ENCODE results near the gene SETD7.

Gene SETD7

DNA sequence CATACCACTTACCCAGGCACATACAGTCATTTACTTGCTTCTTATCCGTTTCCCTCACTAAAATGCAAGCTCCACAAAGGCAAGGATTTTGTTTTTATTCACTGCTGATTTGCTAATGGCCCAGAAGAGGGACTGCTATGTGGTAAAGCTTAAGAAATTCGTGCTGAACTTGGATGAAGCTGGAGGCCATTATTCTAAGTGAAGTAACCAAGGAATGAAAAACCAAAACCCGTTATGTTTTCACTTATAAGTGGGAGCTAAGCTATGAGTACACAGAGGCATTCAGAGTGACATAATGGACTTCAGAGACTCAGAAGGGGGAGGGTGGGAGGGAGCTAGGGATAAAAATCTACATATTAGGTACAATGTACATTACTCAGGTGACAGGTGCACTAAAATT lies 54.9 kb downstream of the SETD7 start:
- ATAC-seq (ENCODE audit: low read depth): no peak
- no peak for DNase-seq (ENCODE audit: low spot score in 2 of 2)
- Mint-ChIP-seq H3K27ac (no peak overlapping the region), H3K27me3 (no peaks in the 10 kb centered on the region), H3K4me1 (no peaks in the 10 kb centered on the region), H3K9me3 (peaks cover 1% of the 10 kb centered on the region), H3K36me3 (peaks cover 13% of the 10 kb centered on the region), H3K4me3 (no peak overlapping the region)

DNA sequence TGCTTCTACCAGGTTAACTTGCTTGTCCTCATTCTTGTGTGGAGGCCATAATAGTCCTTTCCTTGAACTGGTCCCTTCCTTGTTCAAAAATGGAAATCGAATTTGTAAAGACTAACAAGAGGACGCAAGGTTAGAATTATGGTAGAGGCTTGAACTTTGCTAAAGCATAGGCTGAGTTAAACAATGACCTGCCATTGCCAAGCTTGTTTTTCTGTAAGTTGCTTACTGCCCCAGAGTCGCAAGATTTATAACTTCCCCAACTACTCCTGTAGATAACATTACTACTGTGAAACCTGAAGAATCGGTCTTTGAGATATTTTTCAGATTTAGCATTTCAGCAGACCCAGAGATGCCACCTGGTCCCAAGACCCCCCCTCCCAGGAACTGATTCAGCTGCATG lies 56.8 kb downstream of the SETD7 start:
- no peak overlapping the region for H3K4me3 Mint-ChIP-seq
- H3K27me3 Mint-ChIP-seq: no peaks in the 10 kb centered on the region
- no peak for DNase-seq (ENCODE audit: low spot score in 2 of 2)
- H3K36me3 Mint-ChIP-seq: peaks cover 8% of the 10 kb centered on the region
- H3K27ac Mint-ChIP-seq: no peak overlapping the region
- H3K9me3 Mint-ChIP-seq: peaks cover 1% of the 10 kb centered on the region
- H3K4me1 Mint-ChIP-seq: no peaks in the 10 kb centered on the region
- ATAC-seq (ENCODE audit: low read depth): no peak

DNA sequence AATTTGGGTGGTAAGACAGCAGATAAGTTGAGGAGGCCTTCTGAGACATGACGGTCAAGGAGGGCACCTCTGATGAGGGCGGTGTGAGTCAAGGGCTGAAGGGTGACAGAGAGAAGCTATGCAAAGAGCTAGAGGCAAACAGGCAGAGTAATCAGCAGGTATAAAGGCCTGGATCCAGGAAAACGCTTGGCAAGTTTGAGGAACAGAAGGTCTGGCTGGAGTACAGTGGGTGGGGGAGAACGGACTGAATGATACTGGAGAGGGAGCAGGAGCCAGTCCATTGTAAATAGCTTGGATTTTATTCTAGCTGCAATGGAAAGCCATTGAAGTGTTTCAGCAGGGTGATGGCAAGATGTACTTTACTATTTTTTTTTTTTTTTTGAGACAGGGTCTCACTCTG lies 62.8 kb downstream of the SETD7 start:
- Mint-ChIP-seq H3K36me3 (peaks cover 2% of the 10 kb centered on the region), H3K27ac (no peak overlapping the region), H3K9me3 (no peaks in the 10 kb centered on the region), H3K4me3 (no peak overlapping the region), H3K27me3 (peaks cover 2% of the 10 kb centered on the region), H3K4me1 (no peaks in the 10 kb centered on the region)
- no peak for ATAC-seq (ENCODE audit: low read depth)
- DNase-seq (ENCODE audit: low spot score in 2 of 2): no peak

DNA sequence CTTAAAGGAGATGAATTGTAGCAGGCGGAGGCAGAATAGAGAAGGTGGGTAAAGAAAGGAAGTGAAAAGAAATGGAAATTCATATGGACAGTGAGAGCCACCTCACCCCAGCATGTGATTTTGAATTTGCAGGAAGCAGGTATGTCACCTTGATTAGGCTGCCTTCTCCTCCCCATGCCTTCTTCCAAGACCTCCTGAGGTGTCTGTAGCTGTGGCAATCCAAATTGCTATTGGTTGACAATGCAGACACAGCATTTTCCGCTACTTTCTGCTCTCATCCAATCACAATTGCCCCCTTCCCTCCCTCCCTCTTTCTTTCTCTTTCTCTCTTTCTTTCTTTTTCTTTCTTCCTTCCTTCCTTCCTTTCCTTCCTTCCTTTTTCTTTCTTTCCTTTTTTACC lies 63.6 kb downstream of the SETD7 start:
- peaks cover 2% of the 10 kb centered on the region for H3K27me3 Mint-ChIP-seq
- no peak overlapping the region for H3K27ac Mint-ChIP-seq
- no peak for DNase-seq (ENCODE audit: low spot score in 2 of 2)
- H3K4me1 Mint-ChIP-seq: no peaks in the 10 kb centered on the region
- no peak for ATAC-seq (ENCODE audit: low read depth)
- H3K9me3 Mint-ChIP-seq: no peaks in the 10 kb centered on the region
- peaks cover 2% of the 10 kb centered on the region for H3K36me3 Mint-ChIP-seq
- no peak overlapping the region for H3K4me3 Mint-ChIP-seq

DNA sequence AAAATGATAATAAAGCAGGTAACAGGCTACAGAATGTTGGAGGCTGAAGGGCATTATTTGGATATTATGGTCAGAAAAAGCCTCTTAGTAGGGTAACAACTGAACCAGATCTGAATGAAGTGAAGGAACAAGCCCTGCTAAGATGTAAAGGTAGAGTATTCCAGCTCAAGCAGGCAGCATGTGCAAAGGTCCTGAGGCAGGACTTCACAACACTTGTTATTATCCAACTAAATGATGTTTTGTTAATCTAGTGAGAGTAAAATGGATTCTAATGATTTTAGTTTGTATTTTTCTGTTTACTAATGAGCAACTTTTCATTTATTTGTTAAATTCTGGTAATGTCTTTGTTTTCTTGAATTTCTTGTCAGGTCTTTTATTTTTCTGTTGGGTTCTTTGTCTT lies 66.4 kb downstream of the SETD7 start:
- no peak for ATAC-seq (ENCODE audit: low read depth)
- DNase-seq (ENCODE audit: low spot score in 2 of 2): no peak
- no peak overlapping the region for H3K4me3 Mint-ChIP-seq
- no peak overlapping the region for H3K27ac Mint-ChIP-seq
- no peaks in the 10 kb centered on the region for H3K4me1 Mint-ChIP-seq
- peaks cover 2% of the 10 kb centered on the region for H3K27me3 Mint-ChIP-seq
- H3K9me3 Mint-ChIP-seq: no peaks in the 10 kb centered on the region
- peaks cover 2% of the 10 kb centered on the region for H3K36me3 Mint-ChIP-seq

DNA sequence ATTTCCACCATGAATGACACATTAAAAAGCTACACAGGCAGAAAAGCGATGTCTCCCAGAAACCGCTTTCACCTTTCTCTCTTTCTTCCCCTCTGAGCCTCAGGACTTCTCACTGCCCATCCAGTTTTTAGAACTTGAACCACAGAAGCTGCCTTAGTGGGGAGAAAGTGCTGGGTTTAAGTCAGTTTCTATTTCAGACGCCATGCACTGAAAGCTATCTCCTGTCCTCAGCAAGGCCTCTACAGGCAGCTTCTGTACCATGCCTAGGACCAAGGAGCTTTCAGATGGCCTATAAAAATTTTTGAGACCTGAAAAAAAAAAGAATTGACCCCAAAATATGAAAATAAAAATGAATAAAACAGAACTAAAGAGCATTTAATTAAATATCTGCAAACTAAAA lies 67.6 kb downstream of the SETD7 start:
- Mint-ChIP-seq H3K9me3 (no peaks in the 10 kb centered on the region), H3K4me1 (no peaks in the 10 kb centered on the region), H3K4me3 (no peak overlapping the region), H3K36me3 (peaks cover 2% of the 10 kb centered on the region), H3K27me3 (peaks cover 2% of the 10 kb centered on the region), H3K27ac (no peak overlapping the region)
- no peak for DNase-seq (ENCODE audit: low spot score in 2 of 2)
- ATAC-seq (ENCODE audit: low read depth): no peak

DNA sequence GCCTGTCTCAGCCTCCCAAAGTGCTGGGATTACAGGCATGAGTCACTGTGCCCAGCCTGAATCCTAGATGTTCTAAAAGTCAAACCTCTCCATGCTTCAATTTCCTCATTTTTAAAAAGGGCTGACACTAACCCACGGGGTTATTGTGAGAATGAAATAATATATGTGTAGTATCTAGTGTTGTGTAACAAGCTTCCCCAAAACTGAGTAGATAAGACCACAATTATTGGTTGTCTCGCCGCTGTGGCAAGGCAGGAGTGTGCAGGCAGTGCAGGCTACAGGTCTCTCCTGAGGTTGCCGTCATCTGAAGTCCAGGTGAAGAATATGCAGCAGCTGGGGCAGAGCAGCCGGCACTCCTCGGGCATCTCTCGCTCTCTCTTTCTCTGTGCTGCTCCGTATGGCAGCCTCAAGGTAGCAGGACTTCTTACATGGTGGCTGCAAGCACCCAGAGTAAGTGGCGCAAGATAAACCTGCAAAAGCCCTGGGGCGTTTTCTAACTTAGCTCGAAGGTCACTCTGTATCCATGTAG lies 71.2 kb downstream of the SETD7 start:
- H3K27ac Mint-ChIP-seq: no peak overlapping the region
- no peaks in the 10 kb centered on the region for H3K36me3 Mint-ChIP-seq
- no peak for ATAC-seq (ENCODE audit: low read depth)
- H3K4me3 Mint-ChIP-seq: no peak overlapping the region
- no peaks in the 10 kb centered on the region for H3K4me1 Mint-ChIP-seq
- no peaks in the 10 kb centered on the region for H3K27me3 Mint-ChIP-seq
- DNase-seq (ENCODE audit: low spot score in 2 of 2): no peak
- H3K9me3 Mint-ChIP-seq: no peaks in the 10 kb centered on the region

DNA sequence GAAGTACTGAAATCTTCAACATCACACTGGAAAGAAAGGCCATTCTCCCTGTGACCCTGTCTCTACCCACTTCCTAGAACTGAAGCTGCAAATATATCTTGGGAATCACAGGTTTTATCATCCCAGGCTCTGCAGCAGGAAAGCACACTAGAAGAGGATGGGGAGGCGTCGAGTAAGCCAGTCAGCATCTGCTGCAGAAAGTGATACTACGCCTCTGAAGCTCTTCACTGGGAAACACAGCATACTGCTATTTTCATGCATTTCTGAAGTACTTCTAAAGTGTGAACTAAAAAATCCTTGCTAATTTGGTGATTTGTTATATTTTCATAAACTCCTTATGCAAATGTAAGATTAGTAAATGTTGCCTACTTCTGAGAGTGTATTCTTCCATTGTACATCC lies 73.0 kb downstream of the SETD7 start:
- no peak for ATAC-seq (ENCODE audit: low read depth)
- H3K4me3 Mint-ChIP-seq: no peak overlapping the region
- DNase-seq (ENCODE audit: low spot score in 2 of 2): no peak

DNA sequence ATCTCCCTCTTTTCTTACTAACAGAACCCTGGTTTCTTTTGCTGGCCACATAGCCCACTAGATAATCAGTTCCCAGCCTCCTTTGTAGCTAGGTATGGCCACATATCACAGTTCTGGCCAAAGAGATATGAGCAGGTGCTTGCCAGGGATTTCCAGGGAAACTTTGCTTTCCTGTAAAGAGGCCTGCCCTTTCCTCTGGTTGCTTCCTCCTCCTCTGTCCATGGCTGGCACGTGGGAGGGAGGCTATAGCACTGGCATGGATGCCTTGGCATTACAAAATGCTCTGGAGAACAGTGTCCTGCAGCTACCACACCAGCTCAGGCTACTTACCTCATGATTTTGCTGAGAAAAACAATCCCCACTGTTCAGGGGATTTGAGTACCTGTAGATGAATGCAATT lies 74.6 kb downstream of the SETD7 start:
- H3K9me3 Mint-ChIP-seq: no peaks in the 10 kb centered on the region
- peaks cover 6% of the 10 kb centered on the region for H3K36me3 Mint-ChIP-seq
- no peak for ATAC-seq (ENCODE audit: low read depth)
- DNase-seq (ENCODE audit: low spot score in 2 of 2): no peak
- H3K4me3 Mint-ChIP-seq: no peak overlapping the region
- H3K27ac Mint-ChIP-seq: no peak overlapping the region
- no peaks in the 10 kb centered on the region for H3K27me3 Mint-ChIP-seq
- peaks cover 6% of the 10 kb centered on the region for H3K4me1 Mint-ChIP-seq

More for the DNA sequence above, 73.0 kb downstream of the SETD7 start:
- H3K4me1 Mint-ChIP-seq: peaks cover 3% of the 10 kb centered on the region
- no peaks in the 10 kb centered on the region for H3K9me3 Mint-ChIP-seq
- H3K27me3 Mint-ChIP-seq: no peaks in the 10 kb centered on the region
- H3K27ac Mint-ChIP-seq: no peak overlapping the region
- H3K36me3 Mint-ChIP-seq: peaks cover 2% of the 10 kb centered on the region

DNA sequence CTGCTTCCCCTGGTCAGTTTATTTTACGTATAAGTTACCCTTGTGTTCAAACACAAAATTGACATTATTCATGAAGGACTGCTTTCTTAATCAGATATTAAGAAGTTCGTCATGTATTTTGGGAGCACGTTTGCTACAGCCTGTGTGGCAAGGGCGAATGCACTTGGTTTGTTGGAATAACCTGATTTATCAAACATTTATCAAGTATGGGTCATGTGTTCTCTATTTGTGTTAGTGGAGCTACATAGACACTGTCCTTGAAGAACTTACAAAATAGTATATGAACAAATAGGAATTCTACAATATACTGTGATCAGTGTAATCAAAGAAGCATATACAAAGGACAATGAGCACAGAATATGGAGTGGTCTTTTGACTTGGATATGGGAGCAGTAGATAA lies 79.7 kb downstream of the SETD7 start:
- Mint-ChIP-seq H3K27ac (no peak overlapping the region), H3K4me3 (no peak overlapping the region), H3K9me3 (no peaks in the 10 kb centered on the region)

DNA sequence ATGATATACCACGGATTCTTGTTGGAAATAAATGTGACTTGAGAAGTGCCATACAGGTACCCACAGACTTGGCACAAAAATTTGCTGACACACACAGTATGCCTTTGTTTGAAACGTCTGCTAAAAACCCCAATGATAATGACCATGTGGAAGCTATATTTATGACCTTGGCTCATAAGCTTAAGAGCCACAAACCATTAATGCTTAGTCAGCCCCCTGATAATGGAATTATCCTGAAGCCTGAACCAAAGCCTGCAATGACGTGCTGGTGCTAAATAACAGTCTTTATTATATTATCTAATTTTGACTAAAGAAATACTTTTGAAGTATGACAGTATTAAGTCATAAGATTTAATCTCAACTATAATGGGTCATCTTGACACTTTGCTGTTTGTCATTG lies 83.2 kb downstream of the SETD7 start:
- DNase-seq (ENCODE audit: low spot score in 2 of 2) (no peak), ATAC-seq (ENCODE audit: low read depth) (no peak)
- no peaks in the 10 kb centered on the region for H3K27me3 Mint-ChIP-seq

More for the DNA sequence above, 79.7 kb downstream of the SETD7 start:
- Mint-ChIP-seq H3K4me1 (peaks cover 10% of the 10 kb centered on the region), H3K36me3 (peaks cover 21% of the 10 kb centered on the region), H3K27me3 (no peaks in the 10 kb centered on the region)
- DNase-seq (ENCODE audit: low spot score in 2 of 2): no peak
- no peak for ATAC-seq (ENCODE audit: low read depth)

DNA sequence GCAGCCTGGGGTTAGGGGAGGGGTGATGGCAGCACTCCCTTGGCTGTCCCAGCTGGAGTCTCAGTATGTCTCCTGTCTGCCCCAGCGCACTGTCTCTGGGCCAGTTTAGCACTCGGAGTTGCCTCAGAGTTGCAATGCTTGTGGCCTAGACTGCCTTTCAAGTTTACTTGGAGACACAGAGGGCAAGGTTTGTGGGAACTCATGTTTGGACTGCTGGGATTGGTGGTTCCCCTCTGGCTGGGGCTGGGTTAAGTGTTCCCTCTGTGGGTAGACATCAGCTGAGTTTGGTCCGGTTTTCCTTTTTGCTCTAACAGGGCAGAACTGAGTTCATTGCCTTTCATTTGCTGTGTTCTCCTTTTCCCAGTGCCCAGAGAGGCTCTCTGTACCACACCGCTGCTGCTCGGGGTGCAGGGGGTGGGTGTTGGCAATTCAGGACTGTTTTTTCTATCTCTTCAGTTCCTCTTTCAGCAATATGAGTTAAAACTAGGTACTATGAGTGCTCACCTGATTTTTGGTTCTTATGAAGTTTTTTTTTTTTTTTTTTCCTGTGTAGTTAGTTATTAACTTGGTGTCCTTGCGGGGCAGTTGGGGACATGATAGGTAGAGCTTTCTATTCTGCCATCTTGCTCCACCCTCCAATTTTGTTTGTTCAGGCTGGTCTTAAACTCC lies 84.9 kb downstream of the SETD7 start:
- H3K36me3 Mint-ChIP-seq: peaks cover 30% of the 10 kb centered on the region
- peak; percentile 64 for ATAC-seq (ENCODE audit: low read depth)

More for the DNA sequence above, 83.2 kb downstream of the SETD7 start:
- peaks cover 4% of the 10 kb centered on the region for H3K9me3 Mint-ChIP-seq
- peaks cover 23% of the 10 kb centered on the region for H3K4me1 Mint-ChIP-seq
- no peak overlapping the region for H3K27ac Mint-ChIP-seq
- peaks cover 33% of the 10 kb centered on the region for H3K36me3 Mint-ChIP-seq
- H3K4me3 Mint-ChIP-seq: no peak overlapping the region

DNA sequence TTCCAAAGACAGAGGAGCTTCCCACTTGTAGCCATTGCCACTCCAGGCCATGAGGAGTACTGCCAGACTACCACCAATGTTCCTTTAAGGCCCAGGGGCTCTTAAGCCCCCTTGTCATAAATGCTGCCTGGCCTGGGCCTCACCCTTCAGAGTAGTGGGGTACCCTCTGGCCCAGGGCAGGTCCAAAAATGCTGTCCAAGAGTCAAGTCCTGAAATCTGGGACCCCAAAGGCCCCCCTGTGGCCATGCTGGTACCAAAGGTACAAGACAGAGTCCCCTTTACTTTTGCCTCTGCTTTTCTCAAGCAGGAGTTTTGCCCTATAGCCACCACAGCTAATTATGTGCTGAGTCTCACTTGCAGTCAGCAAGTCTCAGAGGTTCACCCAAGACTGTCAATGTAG lies 85.7 kb downstream of the SETD7 start:
- H3K4me1 Mint-ChIP-seq: peaks cover 20% of the 10 kb centered on the region
- ATAC-seq (ENCODE audit: low read depth): no peak
- no peak overlapping the region for H3K27ac Mint-ChIP-seq
- DNase-seq (ENCODE audit: low spot score in 2 of 2): no peak
- no peaks in the 10 kb centered on the region for H3K27me3 Mint-ChIP-seq
- H3K4me3 Mint-ChIP-seq: no peak overlapping the region
- peaks cover 4% of the 10 kb centered on the region for H3K9me3 Mint-ChIP-seq
- H3K36me3 Mint-ChIP-seq: peaks cover 27% of the 10 kb centered on the region

More for the DNA sequence above, 84.9 kb downstream of the SETD7 start:
- DNase-seq (ENCODE audit: low spot score in 2 of 2): no peak
- Mint-ChIP-seq H3K27ac (peak overlapping the region; percentile 29), H3K9me3 (peaks cover 4% of the 10 kb centered on the region), H3K27me3 (no peaks in the 10 kb centered on the region), H3K4me1 (peaks cover 20% of the 10 kb centered on the region), H3K4me3 (no peak overlapping the region)

DNA sequence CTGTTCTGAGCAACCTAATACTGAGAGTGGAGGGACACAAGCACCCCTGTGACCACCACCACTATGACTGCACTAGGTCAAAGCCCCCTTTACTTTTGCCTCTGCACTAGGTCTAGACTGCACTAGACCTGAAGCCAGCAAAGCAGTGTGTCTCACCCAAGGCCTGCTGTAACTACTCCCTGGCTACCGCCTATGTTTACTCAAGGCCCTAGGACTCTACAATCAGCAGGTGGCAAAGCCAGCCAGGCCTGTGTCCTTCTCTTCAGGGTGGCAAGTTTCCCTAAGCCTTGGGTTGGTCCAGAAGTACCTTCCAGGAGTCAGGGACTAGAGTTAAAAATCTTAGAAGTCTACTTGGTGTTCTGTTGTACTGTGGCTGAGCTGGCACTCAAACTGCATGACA lies 86.2 kb downstream of the SETD7 start:
- Mint-ChIP-seq H3K27ac (no peak overlapping the region), H3K36me3 (peaks cover 27% of the 10 kb centered on the region), H3K27me3 (no peaks in the 10 kb centered on the region), H3K9me3 (peaks cover 4% of the 10 kb centered on the region), H3K4me1 (peaks cover 20% of the 10 kb centered on the region), H3K4me3 (no peak overlapping the region)
- no peak for ATAC-seq (ENCODE audit: low read depth)
- no peak for DNase-seq (ENCODE audit: low spot score in 2 of 2)

DNA sequence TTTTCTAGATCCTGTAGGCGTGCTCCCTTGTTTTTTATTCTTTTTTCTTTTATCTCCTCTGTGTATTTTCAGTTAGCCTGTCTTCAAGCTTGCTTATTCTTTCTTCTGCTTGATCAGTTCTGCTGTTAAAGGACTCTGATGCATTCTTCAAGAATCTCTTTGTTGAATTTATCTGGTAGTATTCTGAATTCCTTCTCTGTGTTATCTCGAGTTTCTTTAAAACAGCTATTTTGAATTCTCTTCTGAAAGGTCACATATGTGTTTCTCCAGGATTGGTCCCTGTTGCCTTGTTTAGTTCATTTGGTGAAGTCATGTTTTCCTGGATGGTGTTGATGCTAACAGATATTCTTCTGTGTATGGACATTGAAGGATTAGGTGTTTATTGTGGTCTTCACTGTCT lies 86.8 kb downstream of the SETD7 start:
- Mint-ChIP-seq H3K4me3 (no peak overlapping the region), H3K9me3 (peaks cover 4% of the 10 kb centered on the region), H3K4me1 (peaks cover 20% of the 10 kb centered on the region), H3K27me3 (no peaks in the 10 kb centered on the region), H3K36me3 (peaks cover 27% of the 10 kb centered on the region), H3K27ac (no peak overlapping the region)
- DNase-seq (ENCODE audit: low spot score in 2 of 2) (no peak), ATAC-seq (ENCODE audit: low read depth) (no peak)
